ENCODE results near the gene ABHD10.
"Not testable (repeated sequence)": the region's sequence is repeated elsewhere in the genome, so short reads cannot be mapped to it uniquely, and the experiment has no call there.

ABHD10 gene

DNA sequence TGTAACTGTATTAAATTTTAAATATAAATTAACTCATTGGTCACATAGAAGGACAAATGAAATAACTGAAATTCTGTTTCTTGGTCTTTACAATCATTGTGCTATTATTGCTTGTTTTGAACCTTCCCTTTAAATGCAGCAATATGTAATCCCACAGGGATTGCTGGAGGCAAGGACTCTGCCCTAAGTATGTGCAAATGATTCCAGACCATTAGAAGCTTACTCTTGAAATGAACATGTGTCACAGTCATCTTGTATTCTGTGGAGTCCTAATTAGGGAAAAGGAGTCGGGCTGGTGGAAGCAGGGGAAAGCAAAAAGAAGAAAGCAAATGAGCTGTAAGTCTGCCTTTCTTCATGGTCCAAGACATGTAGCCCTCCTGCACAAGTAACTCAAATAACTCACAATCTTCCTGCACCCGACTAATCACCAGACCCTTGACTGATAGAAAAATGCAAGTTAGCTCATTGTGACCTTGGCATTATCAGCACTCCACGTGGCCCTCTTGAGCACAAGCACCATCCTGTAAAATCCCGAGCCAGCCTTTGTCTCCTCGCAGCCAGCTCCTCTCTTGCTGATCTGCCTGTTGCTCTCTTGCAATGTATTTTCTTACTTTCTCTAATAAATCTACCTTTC, 53.4 kb downstream of the ABHD10 start:
- DNase-seq (ENCODE audit: low read depth, low spot score): no peak

DNA sequence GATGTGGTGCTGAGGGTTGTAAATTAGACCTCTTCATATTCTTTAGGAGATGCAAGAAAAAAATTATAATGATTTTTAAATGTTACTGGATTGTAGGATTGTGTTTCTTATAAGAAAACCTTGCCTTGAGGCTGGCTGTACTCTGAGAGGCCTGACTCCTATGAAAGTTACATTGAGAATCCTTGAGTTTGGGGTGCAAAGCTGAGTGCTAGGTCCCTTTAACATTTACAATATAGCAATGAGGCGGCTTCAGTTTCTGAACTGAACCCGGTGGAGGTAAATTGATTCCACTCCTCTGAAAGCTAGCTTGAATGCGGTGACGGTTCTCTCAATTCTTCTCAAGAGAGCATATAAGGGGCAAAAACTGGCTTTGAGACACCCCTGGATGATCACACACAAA, 55.6 kb downstream of the ABHD10 start, which contains the start of gene TMPRSS7:
TMPRSS7 (plus strand) TSS at position 301 of the 400 bp plus-strand sequence. CDS start 110 bp downstream, outside the sequence.
- DNase-seq (ENCODE audit: low read depth, low spot score): no peak

DNA sequence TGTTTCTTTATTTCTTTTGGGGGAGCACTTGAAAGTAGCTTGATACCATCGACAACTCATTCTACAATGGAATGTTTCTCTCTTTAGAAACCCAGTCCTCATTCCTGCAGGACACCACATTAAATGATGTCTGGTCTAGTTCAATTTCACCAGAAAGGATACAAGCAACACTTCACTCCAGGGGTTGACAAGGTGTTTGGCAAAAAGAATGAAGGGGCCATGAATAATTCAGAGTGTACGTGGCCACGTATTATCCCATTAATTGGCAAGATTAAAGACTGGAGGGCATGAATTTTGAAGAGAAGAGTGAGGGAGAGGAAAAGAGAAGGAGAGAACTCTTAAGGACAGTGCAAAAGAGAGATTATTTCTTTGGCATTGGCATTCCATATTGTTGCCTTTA, 56.4 kb downstream of the ABHD10 start:
- no peak for DNase-seq (ENCODE audit: low read depth, low spot score)

DNA sequence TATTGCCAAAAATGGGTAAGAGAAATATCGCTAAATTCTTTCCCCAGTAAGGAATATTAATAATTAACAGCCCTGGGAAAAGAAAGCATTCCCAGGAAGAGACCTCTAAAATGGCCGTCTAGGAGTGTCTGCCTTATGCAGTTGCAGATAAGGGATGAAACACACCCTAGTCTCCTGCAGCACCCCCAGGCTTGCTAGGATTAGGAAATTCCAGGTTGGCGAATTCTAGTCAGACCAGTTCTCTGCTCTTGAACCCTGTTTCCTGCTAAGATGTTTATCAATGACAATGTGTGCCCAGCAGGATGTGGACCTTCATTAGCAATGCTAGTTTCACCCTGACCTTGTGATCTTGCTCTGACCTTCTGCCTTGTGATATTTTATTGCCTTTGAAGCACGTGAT, 58.4 kb downstream of the ABHD10 start:
- not testable (repeated sequence) for DNase-seq (ENCODE audit: low read depth, low spot score)

DNA sequence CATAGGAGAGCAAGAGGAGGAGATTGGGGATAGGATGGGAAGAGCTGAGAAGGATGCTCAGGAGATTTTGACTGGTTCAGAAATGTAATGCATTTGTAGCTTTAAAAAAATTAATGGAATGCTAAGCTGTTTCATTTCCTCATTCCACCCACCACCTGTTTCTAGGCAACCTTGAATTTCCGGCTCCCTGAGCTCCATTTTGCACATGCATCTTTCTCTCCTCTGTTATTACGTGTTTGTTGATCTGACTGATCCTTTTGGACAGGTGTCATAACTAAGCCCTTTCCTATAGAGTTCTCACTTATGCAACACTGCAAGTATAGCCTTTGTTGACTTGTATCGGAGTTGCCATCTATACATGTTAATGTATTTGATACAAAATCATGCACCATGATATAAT, 60.0 kb downstream of the ABHD10 start:
- DNase-seq (ENCODE audit: low read depth, low spot score): no peak

DNA sequence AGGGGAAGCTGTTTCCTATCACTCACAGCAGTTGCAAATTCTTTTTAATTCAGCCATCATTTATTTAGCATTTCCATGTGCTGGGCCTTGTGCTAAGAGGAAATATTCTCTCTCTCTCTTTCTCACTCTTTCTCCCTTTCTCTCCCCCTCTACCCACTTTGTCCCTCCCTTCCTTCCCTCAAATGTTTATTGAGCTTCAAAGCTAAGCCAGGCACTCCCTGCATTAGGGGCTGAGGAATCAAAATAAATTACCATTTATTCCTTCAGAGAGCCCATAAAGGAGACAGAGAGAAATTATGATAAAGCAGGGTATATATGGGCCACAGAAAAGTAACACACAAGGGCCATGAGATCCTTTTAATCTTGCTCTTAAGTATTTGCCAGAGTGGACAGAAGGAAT, 62.5 kb downstream of the ABHD10 start:
- DNase-seq (ENCODE audit: low read depth, low spot score): no peak

DNA sequence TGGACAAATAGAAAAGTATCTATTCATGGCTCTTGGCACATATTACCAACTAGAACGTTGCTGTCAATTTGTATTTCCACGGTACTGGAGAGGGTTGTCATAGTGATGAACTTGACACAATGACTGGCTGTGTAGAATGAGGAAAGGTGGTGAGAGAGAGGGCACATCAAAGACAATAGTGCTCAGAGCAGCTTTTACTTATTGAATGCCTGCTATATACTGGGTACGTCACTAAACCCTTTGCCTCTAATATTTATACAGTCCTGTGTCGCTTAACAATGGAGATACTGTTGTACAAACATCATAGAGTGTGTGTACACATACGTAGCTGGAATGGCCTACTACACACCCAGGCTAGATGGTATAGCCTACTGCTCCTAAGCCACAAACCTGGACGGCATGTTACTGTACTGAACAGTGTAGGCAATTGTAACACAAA, 64.0 kb downstream of the ABHD10 start:
- DNase-seq (ENCODE audit: low read depth, low spot score): no peak
